Calu3 (cell line): ENCODE data around the gene FIG4. TPM values are rescaled to one million over a fixed set of nuclear protein-coding genes. Genes with fewer than 3 reads are reported as not detected.
"Not testable (repeated sequence)": the region's sequence is repeated elsewhere in the genome, so short reads cannot be mapped to it uniquely, and the experiment has no call there.

Experiments
- BruUV-seq: library from RNA; stranded (reverse); fragments of 400-500 nt; replicated peaks from 2 replicates; lab custom pipeline; 2021; lab: Mats Ljungman, UMichigan
- CTCF ChIA-PET: fragments of 300-600 bp; sonication (Branson Sonifier 250); formaldehyde crosslinking; loops from one replicate; lab custom pipeline; 2022; ENCODE audit warnings: antibody characterized with exemption; lab: Charles Lee
- DNase-seq: peaks from one replicate; pipeline ENCODE4 v3.0.0; 2022
- H3K27ac Mint-ChIP-seq: one replicate; pipeline ENCODE4 v1.8.0; 2022; ENCODE audit warnings: mixed read lengths; ENCODE audit not compliant: unreplicated experiment
- H3K27me3 Mint-ChIP-seq: one replicate; pipeline ENCODE4 v1.8.0; 2022; ENCODE audit warnings: mixed read lengths; ENCODE audit not compliant: unreplicated experiment
- H3K36me3 Mint-ChIP-seq: one replicate; pipeline ENCODE4 v1.8.0; 2022; ENCODE audit warnings: mild to moderate bottlenecking, moderate library complexity, mixed read lengths; ENCODE audit not compliant: insufficient read depth, unreplicated experiment
- H3K4me1 Mint-ChIP-seq: one replicate; pipeline ENCODE4 v1.8.0; 2022; ENCODE audit warnings: mild to moderate bottlenecking, low read depth, mixed read lengths; ENCODE audit not compliant: unreplicated experiment
- H3K4me3 Mint-ChIP-seq: one replicate; pipeline ENCODE4 v1.8.0; 2022; ENCODE audit warnings: mild to moderate bottlenecking, low read depth, moderate library complexity, mixed read lengths; ENCODE audit not compliant: unreplicated experiment
- H3K9me3 Mint-ChIP-seq: one replicate; pipeline ENCODE4 v1.8.0; 2022; ENCODE audit warnings: low read depth, mixed read lengths; ENCODE audit not compliant: unreplicated experiment
- CTCF ChIP-seq: fragments of 200-600 bp; IDR thresholded peaks from one replicate; pipeline ENCODE4 v1.8.0; 2022; ENCODE audit warnings: antibody characterized with exemption; ENCODE audit not compliant: unreplicated experiment
- intact Hi-C: fragments of 100-400 bp; cut with micrococcal nuclease; formaldehyde crosslinking; loops from one replicate; pipeline ENCODE4 v1.10.0; 2022; ENCODE audit not compliant: unreplicated experiment
- total RNA-seq: library from RNA; stranded (reverse); gene quantifications from 2 replicates; pipeline ENCODE4 v1.2.3, GENCODE V29; 2022

The FIG4 gene
- total RNA-seq, 1 experiment from 2014 or later, result 14.7 TPM

DNA sequence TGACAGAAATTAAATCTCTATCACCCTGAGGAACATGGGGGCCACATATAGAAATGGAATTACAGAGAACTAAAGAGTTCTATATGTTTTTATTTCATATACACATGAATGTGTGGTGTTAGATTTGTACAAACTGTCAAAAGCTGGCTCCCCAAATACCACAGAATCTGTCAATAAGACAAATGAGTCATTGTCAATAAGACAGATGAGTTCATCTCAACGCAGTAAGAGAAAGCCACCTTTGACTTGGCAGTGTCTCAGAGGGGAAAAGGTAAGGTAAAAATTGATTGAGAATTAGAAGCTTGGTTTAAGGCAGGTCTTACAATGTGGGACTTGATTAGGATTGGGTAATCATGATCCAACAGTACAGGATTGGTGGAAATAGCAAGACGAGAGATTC, 162.9 kb downstream of the FIG4 start:
- Mint-ChIP-seq H3K4me1 (no peaks in the 10 kb centered on the region), H3K27me3 (peaks cover 2% of the 10 kb centered on the region), H3K9me3 (no peaks in the 10 kb centered on the region), H3K4me3 (no peak overlapping the region), H3K27ac (no peak overlapping the region), H3K36me3 (no peaks in the 10 kb centered on the region)
- CTCF ChIA-PET, result no interaction called here
- DNase-seq, result no peak
- intact Hi-C loops, result no loop called here
- TF ChIP-seq CTCF, result no peak
- no TSS peak for BruUV-seq

- no peaks in the 10 kb centered on the region for H3K9me3 Mint-ChIP-seq
- H3K36me3 Mint-ChIP-seq, result no peaks in the 10 kb centered on the region
- H3K4me1 Mint-ChIP-seq, result no peaks in the 10 kb centered on the region
- intact Hi-C loops, result no loop called here
- CTCF ChIA-PET, result no interaction called here
- TF ChIP-seq CTCF, result no peak
- H3K27me3 Mint-ChIP-seq, result peaks cover 10% of the 10 kb centered on the region
- DNase-seq, result no peak
- H3K27ac Mint-ChIP-seq, result no peak overlapping the region
- no TSS peak for BruUV-seq
- no peak overlapping the region for H3K4me3 Mint-ChIP-seq
These were observed 163.6 kb downstream of the FIG4 start for GRCh38 chr6:109854541-109855308.

- H3K4me1 Mint-ChIP-seq, BruUV-seq, H3K9me3 Mint-ChIP-seq, H3K27ac Mint-ChIP-seq, H3K4me3 Mint-ChIP-seq, CTCF ChIA-PET, DNase-seq, H3K36me3 Mint-ChIP-seq, intact Hi-C loops: not testable (repeated sequence)
- peaks cover 18% of the 10 kb centered on the region for H3K27me3 Mint-ChIP-seq
These were observed 164.5 kb downstream of the FIG4 start for GRCh38 chr6:109855476-109856040.

DNA sequence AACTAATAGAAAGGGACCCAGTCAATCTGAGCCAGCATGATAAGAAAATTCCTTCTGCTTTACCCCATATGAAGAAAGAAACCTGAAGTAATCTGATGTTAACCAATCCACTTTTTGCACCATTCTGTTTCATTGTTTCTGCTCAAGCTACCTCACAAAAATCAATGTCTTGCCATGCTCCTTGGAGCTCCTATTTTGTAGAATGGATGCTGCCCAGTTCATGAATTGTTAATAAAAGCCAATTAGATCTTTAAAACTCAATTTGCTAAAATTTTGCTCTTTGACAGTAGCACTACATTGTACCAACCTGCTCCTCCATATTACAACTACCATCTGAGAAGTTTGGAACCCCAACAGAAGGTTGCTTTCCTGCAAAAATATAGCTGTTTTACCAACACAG, 170.8 kb downstream of the FIG4 start:
- Mint-ChIP-seq H3K27me3 (peaks cover 22% of the 10 kb centered on the region), H3K36me3 (no peaks in the 10 kb centered on the region), H3K4me1 (no peaks in the 10 kb centered on the region), H3K4me3 (no peak overlapping the region), H3K9me3 (no peaks in the 10 kb centered on the region), H3K27ac (no peak overlapping the region)
- CTCF ChIA-PET, result interaction anchor here (0.7 kb wide), 1 partner anchor 176 kb away, joined by 3 read pairs; no protein-coding TSS in a partner anchor
- no peak for TF ChIP-seq CTCF
- intact Hi-C loops, result no loop called here
- no TSS peak for BruUV-seq
- no peak for DNase-seq

DNA sequence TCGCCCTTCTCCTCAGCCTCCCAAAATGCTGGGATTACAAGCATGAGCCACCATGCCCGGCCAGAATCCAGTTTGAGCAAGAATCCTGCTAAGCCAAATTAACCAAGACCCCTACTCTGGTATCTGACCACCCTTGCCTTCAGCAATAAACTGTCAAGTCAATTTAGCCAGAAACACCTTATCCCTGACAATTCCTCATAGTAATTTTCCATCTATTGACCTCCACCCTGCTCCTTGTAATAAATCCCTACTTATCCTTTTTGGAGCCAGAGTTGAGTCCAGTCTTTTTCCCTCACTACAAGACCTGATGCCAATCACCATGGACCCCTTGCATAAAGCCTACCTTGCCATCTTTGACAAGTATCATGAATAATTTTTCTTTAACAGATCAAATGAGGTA, 173.0 kb downstream of the FIG4 start:
- CTCF ChIA-PET, result no interaction called here
- intact Hi-C loops, result no loop called here
- no peak for DNase-seq
- Mint-ChIP-seq H3K27me3 (peaks cover 18% of the 10 kb centered on the region), H3K4me3 (no peak overlapping the region), H3K4me1 (no peaks in the 10 kb centered on the region), H3K36me3 (no peaks in the 10 kb centered on the region), H3K9me3 (no peaks in the 10 kb centered on the region), H3K27ac (no peak overlapping the region)
- BruUV-seq, result no TSS peak
- no peak for TF ChIP-seq CTCF
